Dermis blood vessel endothelial cell (primary cell): ENCODE data around the gene SERTAD3. TPM values are rescaled to one million over a fixed set of nuclear protein-coding genes. Genes with fewer than 3 reads are reported as not detected.
"Not testable (repeated sequence)": the region's sequence is repeated elsewhere in the genome, so short reads cannot be mapped to it uniquely, and the experiment has no call there.

Experiments used
- DNase-seq: peaks from one replicate; pipeline ENCODE4 v3.0.0; 2010
- total RNA-seq: library from RNA; depleted of rRNA; stranded (reverse); fragments of >200 nt; gene quantifications from 2 replicates; pipeline ENCODE4 v1.2.3, GENCODE V29; 2014

SERTAD3 gene
- total RNA-seq, 1 donor from 2014 or later, result 25.9 TPM

DNA sequence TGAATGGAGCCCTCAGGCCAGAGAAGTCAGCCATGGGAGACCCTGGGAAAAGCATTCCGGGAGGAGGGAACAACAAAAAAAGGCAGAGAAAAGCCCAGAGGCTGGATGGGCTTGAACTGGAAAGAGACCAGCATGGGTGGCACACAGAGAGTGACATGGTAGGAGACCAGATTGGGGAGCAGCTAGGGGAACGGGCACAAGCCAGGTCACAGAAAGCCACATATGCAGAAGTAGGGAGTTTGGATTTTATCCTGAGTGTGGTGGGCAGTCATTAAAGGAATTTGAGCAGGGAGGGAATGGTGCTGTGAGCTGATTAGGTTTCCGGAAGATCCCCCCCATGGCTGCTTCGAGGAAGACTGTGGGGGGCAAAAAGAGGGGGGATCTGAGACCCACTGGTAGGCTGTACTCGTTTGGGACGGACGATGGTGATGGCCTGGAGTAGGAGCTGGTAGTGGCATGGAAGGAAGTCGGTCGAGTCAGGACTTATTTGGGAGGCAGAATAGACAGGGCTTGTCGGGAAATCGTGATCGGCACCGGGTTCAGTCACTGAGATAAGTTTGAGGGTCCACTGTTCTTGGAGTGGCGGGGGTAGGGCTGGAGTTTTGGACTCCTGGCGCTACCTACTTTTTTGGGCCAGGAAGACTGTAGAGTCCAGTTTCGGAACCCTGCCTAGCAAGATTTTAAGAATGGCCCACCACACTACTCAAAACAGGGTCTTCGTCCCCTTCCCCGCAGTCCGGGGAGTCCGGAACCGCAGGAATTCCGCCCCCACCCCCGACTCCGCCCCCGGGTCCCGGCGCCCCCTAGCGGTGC is 19.3 kb downstream of the SERTAD3 start:
- DNase-seq, result peak; percentile 41

DNA sequence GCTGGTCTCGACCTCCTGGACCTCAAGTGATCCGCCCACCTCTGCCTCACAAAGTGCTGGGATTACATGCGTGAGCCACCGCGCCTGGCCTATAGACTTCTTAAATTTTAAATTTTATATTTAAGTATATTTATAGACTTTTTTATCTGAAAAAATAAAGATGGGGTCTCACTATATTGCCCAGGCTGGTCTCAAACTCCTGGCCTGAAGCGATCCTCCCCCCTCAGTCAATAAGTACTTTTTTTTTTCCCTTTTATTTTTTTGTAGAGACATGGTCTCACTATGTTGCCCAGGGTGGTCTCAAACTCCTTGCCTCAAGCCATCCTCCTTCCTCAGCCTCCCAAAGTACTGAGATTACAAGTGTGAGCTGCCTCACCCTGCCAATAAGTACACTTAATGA is 20.2 kb downstream of the SERTAD3 start:
- no peak for DNase-seq

- DNase-seq, result no peak
Observed at GRCh38 chr19:40422748-40423566, 21.2 kb downstream of the SERTAD3 start.

- no peak for DNase-seq
Observed at GRCh38 chr19:40421993-40422747, 22.0 kb downstream of the SERTAD3 start.

GRCh38 chr19:40420766-40421765 is 23.1 kb downstream of the SERTAD3 start:
- peak; percentile 94 for DNase-seq

- DNase-seq, result no peak
Observed at GRCh38 chr19:40420451-40420765, 23.7 kb downstream of the SERTAD3 start.

DNA sequence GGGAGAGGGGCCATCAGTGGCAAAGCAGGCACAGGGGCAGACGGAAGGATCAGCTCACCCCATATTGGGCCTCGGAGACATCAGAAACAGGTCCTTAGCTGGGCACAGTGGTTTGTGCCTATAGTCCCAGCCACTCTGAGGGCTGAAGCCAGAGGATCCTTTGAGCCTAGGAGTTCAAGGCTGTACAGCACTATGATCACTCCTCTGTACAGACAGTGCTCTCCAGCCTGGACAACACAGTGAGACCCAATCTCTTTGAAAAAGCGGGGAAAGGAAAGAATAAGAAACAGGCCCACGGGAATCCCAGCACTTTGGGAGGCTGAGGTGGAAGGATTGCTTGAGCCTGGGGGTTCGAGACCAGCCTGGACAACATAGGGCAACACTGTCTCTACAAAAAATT is 24.4 kb downstream of the SERTAD3 start:
- no peak for DNase-seq

DNA sequence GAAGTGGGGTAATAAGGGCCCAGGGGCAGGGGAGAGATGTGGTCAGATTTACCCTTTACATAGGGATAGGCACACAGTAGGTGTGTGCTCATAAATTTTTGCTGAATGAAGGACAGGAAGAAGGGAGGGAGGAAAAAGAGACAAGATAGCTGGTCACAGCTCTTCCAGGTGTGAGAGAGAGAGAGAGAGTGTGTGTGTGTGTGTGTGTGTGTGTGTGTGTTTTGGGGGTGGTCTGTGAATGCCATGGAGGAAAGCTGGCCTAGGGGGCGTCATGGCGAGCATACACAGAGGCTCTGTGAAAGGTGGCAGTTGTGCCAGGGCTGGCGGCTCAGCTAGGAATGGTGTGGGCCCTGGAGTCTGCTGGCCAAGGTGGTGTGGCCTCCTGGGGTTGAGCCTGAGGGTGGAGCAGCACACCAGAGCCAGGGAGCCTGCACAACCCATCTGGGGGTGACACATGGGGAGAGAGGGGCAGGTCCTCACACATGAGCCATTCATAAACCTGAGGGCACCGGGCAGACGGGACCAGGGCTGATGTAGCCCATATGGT is 25.0 kb downstream of the SERTAD3 start:
- no peak for DNase-seq

GRCh38 chr19:40418040-40418439 is 26.1 kb downstream of the SERTAD3 start:
- DNase-seq, result no peak

DNA sequence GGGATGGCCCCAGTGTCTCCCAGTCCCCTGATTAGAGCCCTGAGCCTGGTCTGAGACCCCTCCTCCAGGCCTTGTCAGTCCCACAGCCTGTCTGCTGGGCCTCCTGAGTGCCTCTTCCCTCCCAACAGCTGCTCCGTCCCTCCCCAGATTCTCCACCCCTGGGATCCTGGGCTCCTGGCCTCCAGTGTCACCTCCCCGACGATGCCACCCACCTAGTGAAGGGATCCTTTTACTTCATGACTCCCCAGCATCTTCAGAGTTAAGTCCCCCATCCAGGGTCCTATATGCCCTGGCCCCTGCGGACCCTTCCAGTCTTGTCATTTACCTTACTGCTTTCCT is 26.5 kb downstream of the SERTAD3 start:
- no peak for DNase-seq

DNA sequence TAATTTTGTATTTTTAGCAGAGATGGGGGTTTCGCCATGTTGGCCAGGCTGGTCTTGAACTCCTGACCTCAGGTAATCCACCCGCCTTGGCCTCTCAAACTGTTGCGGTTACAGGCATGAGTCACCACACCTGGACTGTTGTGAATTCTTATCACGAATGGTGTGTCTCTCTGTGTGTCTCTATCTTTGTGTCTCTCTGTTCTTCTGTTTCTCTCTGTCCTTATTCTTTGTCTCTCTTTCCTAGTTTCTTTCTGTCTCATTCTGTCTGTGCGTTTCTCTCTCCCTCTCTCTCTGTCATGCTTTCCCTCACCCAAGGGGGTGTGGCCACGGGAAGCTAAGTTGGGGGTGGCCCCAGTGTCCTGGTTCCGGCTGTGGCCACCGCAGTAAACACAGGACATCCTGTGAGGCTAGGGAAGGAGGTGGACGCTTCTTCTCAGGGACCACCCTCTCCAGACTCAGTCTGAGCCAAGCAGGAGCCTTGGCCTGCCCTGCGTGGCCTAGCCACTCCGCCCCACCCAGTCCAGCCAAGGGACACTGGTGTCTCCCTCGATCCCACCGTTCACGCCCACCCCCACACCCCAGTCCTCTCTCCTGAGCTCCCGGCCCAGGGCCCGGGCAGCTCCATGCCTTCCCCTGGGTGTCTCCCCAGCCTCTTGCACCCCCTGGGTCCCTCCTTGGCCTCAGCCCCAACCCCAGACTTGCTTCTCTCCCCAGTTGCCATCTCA is 27.1 kb downstream of the SERTAD3 start:
- DNase-seq, result peak; percentile 48

DNA sequence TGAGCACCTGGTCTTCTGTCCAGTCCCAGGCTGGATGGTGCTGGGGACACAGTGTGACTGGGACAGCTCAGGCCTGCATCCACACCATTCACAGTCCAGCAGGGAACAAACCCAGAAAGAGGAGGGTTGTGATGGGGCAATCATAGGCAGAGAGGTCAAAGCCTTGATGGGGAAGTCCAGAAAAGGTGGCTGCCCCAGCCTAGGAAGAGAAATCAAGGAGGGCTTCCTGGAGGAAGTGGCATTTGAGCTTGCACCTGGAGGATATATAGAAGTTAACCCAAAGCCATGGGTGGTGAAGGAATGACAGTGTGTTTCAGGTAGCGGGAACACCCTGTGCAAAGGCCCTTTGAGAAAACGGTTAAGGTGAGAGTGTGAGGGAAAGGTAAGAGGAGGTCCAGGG is 28.4 kb downstream of the SERTAD3 start:
- DNase-seq, result no peak

- DNase-seq, result no peak
Observed at GRCh38 chr19:40414542-40415535, 29.3 kb downstream of the SERTAD3 start.

- DNase-seq, result no peak
Observed at GRCh38 chr19:40413291-40413845, 30.8 kb downstream of the SERTAD3 start, which contains the start of gene PRX. PRX (minus strand) TSS chr19:40413378; CDS start chr19:40407932, 5,446 bp downstream.

DNA sequence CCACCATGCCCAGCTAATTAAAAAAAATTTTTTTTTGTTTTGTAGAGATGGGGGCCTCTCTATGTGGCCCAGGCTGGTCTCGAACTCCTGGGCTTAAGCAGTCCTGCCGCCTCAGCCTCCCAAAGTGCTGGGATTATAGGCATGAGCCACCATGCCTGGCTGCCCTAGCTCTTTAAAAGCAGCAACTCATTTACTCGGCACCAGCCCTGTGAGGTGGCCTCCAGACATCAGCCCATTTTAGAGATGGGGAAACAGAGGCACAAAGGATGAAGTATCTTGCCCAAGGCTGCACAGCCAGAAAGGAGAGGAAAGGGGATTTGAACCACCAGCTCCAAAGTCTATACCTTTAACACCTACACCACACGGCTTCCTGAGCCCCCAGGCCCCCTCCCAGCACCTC is 31.3 kb downstream of the SERTAD3 start:
- no peak for DNase-seq

GRCh38 chr19:40411958-40412499 is 32.1 kb downstream of the SERTAD3 start:
- no peak for DNase-seq

DNA sequence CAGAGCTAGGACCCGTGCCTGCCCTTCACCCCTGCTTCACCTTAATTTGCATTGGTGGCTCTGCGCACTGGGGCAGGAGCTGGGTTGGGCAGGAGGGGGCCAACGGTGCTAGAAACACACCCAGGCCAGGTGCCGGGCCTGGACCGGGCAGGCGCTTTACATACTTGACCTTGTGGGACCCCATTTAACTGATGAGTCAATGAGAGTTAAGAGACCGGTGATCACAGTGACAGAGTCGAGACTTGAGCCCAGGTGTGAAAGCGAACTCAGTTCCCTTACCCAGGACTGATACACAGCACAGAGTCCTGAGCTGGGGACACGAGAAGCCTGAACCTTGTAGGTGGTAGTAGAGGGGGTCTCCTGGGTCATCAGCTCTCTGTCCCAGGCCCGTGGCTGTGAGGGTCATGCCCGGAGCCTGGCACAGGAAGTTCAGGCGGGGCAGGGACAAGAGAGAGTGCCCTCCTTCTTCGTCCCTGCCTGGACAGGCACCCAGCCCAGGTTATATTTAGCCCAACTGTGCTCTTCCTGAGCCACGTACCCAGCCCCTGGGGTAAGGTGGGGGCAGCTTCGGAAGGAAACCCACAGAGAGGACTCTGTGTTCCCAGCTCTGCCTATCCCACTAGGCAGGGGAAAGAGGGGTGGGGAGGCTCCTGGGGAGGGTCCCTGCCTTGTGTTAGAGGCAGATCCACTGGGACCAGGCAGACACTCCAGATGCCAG is 32.9 kb downstream of the SERTAD3 start:
- DNase-seq, result no peak

DNA sequence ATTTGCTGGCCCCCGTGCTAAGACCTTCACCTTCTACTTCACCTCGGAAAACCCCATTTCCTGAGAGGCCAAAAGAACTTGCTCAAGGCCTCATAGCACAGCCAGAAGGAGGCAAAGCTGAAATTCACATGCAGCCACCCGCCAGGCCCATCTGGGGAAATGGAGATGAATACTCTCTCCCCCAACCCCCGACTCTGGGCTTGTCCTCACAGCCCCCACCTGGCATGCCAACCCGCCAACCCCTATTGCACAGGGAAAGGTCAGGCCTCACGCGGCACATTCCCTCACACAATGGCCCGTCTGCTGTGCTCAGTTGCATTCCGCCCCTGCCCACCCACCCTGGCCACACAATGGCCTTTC is 34.1 kb downstream of the SERTAD3 start:
- DNase-seq, result no peak

DNA sequence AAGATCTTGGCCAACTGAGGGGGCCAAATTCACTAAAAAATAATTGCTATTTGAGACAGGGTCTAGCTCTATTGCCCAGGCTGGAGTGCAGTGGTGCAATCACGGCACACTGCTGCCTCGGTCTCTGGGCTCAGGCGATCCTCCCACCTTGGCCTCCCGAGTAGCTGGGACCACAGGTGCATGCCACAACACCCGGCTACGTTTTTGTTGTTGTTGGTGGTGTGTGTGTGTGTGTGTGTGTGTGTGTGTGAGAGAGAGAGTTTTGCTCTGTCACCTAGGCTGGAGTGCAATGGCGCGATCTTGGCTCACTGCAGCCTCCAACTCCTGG is 35.6 kb downstream of the SERTAD3 start:
- not testable (repeated sequence) for DNase-seq
